Spinal cord (tissue), 4 donors: Measurements from ENCODE around the gene TICRR. TPM values are rescaled to one million over a fixed set of nuclear protein-coding genes. Genes with fewer than 3 reads are reported as not detected.

Source experiments
- polyA plus RNA-seq, 2 donors: library from polyadenylated mRNA; unstranded; fragments of 120-200 nt; gene quantifications; one replicate each; pipeline ENCODE4 v1.2.1, GENCODE V29; 2013; ENCODE audit not compliant: insufficient read length in 2 of 2
- total RNA-seq, 2 donors: library from RNA; depleted of rRNA in 1 of 2; stranded (reverse); fragments of 120-200 nt in 1 of 2; fragments of >200 nt in 1 of 2; gene quantifications; one replicate each; pipeline versions ENCODE4 v1.2.3 to v1.2.4, GENCODE V29; 2013 to 2014

Gene TICRR
- total and polyA plus RNA-seq, 4 donors = 2.0 to 6.8 (median 4.9) TPM

Other genes starting within 250 kb of the TICRR start
- gene POLG, start 240.6 kb upstream of the TICRR start, total RNA-seq = 10 to 100 TPM; 26.9 to 48.0 TPM
- gene POLG, start 240.6 kb upstream of the TICRR start, polyA plus RNA-seq = 10 to 100 TPM; 44.7 to 53.8 TPM
- gene RHCG, start 78.9 kb upstream of the TICRR start, total RNA-seq = under 1 TPM; 0.44 to 0.79 TPM
- gene RHCG, start 78.9 kb upstream of the TICRR start, polyA plus RNA-seq = 1 to 10 TPM; 2.5 to 6.8 TPM
- gene KIF7, start 80.0 kb downstream of the TICRR start, total RNA-seq = 10 to 100 TPM in 1 of 2 donors, 1 to 10 TPM in 1; 5.4 to 11.2 TPM
- 10 to 100 TPM; 11.5 to 14.7 TPM for gene KIF7, start 80.0 kb downstream of the TICRR start, polyA plus RNA-seq
- gene PLIN1, start 103.9 kb downstream of the TICRR start, total RNA-seq = under 1 TPM; 0.55 to 0.89 TPM
- 1 to 10 TPM in 1 of 2 donors, under 1 TPM in 1; 0.27 to 1.1 TPM for gene PLIN1, start 103.9 kb downstream of the TICRR start, polyA plus RNA-seq
- 10 to 100 TPM; 15.3 to 22.9 TPM for gene PEX11A, start 115.3 kb downstream of the TICRR start, total RNA-seq
- gene PEX11A, start 115.3 kb downstream of the TICRR start, polyA plus RNA-seq = 10 to 100 TPM; 12.7 to 14.7 TPM
- gene WDR93, start 115.3 kb downstream of the TICRR start, total RNA-seq = 1 to 10 TPM in 1 of 2 donors, under 1 TPM in 1; 0.69 to 3.9 TPM
- 1 to 10 TPM; 1.2 to 1.9 TPM for gene WDR93, start 115.3 kb downstream of the TICRR start, polyA plus RNA-seq
- 1 to 10 TPM; 1.5 to 5.1 TPM for gene MESP1, start 175.8 kb downstream of the TICRR start, total RNA-seq
- 10 to 100 TPM; 16.5 to 18.2 TPM for gene MESP1, start 175.8 kb downstream of the TICRR start, polyA plus RNA-seq
- under 1 TPM in 1 of 2 donors, not detected in 1; 0.83 TPM for gene MESP2, start 200.9 kb downstream of the TICRR start, total RNA-seq
- under 1 TPM; 0.25 to 0.71 TPM for gene MESP2, start 200.9 kb downstream of the TICRR start, polyA plus RNA-seq
- gene ANPEP, start 239.4 kb downstream of the TICRR start, total RNA-seq = 10 to 100 TPM in 1 of 2 donors, 1 to 10 TPM in 1; 6.2 to 24.2 TPM
- gene ANPEP, start 239.4 kb downstream of the TICRR start, polyA plus RNA-seq = 10 to 100 TPM in 1 of 2 donors, 1 to 10 TPM in 1; 5.1 to 15.4 TPM